Fibroblast of mammary gland (primary cell): Measurements from ENCODE around the gene MYCN.

Experiments
- DNase-seq: peaks from one replicate; pipeline ENCODE4 v3.0.0-alpha.2; 2010; ENCODE audit warnings: low read depth
- H3K4me3 ChIP-seq: 2 replicates; pipeline ENCODE4 v1.5.1; 2011; ENCODE audit warnings: low read depth, mild to moderate bottlenecking, low read length, moderate library complexity; ENCODE audit not compliant: control insufficient read depth
- CTCF ChIP-seq: conservative IDR thresholded peaks from 2 replicates; pipeline ENCODE4 v1.5.1; 2011; ENCODE audit warnings: low read depth, low read length, inconsistent platforms; ENCODE audit not compliant: control insufficient read depth, insufficient read depth

Gene MYCN

GRCh38 chr2:15937105-15937881 is 3.1 kb upstream of the MYCN start:
- no peak for TF ChIP-seq CTCF
- H3K4me3 ChIP-seq = no peak overlapping the region
- DNase-seq = no peak

- no peak for TF ChIP-seq CTCF
- DNase-seq = no peak
- H3K4me3 ChIP-seq = no peak overlapping the region
Measured at GRCh38 chr2:15937882-15938802, 2.2 kb upstream of the MYCN start.

- no peak for DNase-seq
- no peak overlapping the region for H3K4me3 ChIP-seq
- TF ChIP-seq CTCF = no peak
Measured at GRCh38 chr2:15938803-15939555, 1.4 kb upstream of the MYCN start.

GRCh38 chr2:15939556-15939853 is 845 bp upstream of the MYCN start:
- DNase-seq = no peak
- H3K4me3 ChIP-seq = no peak overlapping the region
- no peak for TF ChIP-seq CTCF

DNA sequence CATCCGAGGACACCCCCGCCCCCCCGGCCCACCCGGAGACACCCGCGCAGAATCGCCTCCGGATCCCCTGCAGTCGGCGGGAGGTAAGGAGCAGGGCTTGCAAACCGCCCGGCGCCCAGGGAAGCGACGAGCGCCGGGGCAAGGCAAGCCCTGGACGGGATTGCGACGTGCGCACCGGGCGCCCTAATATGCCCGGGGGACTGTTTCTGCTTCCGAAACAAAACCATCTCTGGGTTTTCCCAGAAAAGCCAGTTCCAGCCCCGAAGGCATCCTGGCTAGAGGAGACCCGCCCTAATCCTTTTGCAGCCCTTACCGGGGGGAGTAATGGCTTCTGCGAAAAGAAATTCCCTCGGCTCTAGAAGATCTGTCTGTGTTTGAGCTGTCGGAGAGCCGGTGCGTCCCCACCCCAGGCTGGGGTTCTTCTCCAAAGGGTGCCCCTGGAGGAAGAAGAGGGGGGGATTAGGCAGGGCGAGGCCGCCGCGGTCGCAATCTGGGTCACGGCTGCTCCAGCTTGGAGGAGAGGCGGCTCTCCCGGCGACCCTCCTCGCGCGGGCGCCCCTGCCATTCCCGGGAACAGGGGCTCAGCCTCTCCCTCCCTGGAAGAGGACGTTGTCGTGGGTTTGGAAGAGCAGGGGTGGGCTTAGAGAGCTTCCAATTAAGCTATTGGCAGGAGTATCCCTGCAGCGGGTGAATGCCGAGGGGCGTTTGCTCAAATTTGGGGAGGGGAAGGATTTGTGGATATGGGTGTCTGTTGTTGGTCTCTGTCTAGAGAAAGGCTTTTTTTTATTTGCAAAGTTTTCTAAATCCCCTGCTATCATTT is 521 bp downstream of the MYCN start:
- no peak for DNase-seq
- H3K4me3 ChIP-seq = no peak overlapping the region
- no peak for TF ChIP-seq CTCF

DNA sequence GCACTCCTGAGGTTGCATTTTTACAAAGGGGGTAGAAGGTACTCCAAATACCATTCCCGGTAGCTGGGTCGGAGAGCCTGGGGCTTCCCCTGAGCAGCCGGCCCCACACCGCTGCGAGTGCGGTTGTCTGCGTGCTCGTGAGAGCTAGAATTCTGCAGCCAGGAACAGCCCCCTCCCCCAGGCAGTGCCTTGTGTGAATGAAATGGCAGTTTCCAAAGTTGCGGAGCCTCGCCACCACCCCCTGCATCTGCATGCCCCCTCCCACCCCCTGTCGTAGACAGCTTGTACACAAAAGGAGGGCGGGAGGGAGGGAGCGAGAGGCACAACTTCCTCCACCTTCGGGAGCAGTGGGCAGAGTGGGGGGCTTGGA is 1.1 kb downstream of the MYCN start:
- no peak for TF ChIP-seq CTCF
- no peak overlapping the region for H3K4me3 ChIP-seq
- no peak for DNase-seq
